Endothelial cell of umbilical vein (primary cell): ENCODE measurements around the gene RACGAP1. TPM values are rescaled to one million over a fixed set of nuclear protein-coding genes. Genes with fewer than 3 reads are reported as not detected.

ENCODE experiments used
- BruUV-seq: library from RNA; stranded (reverse); fragments of 400-500 nt; replicated peaks from 2 replicates; lab custom pipeline; 2021; lab: Mats Ljungman, UMichigan
- CTCF ChIA-PET: fragments of 300-600, 350-600 bp; sonication (Branson Sonifier 250); formaldehyde crosslinking; loops from one replicate; lab custom pipeline; 2021; ENCODE audit warnings: antibody characterized with exemption, inconsistent platforms; lab: Charles Lee
- POLR2A ChIA-PET: fragments of 300-600, 350-600 bp; sonication (Branson Sonifier 250); formaldehyde crosslinking; loops from one replicate; lab custom pipeline; 2021; ENCODE audit warnings: antibody characterized with exemption, inconsistent platforms; lab: Charles Lee
- DNase-seq: peaks from one replicate; pipeline ENCODE4 v3.0.0-alpha.2; 2011; ENCODE audit warnings: low read depth, low spot score
- FAIRE-seq: peaks from 2 replicates; lab custom pipeline; 2011; peaks lifted over from hg19 to GRCh38; lab: Jason Lieb, UNC
- H2AFZ ChIP-seq: 2 replicates; pipeline ENCODE4 v1.6.0; 2012; ENCODE audit warnings: low read depth, low read length, control low read depth, inconsistent platforms
- H3K27ac ChIP-seq: 2 replicates; pipeline ENCODE4 v1.5.1; 2011; ENCODE audit warnings: low read depth, mild to moderate bottlenecking, control low read depth, low read length, moderate library complexity; ENCODE audit not compliant: insufficient read depth
- H3K27me3 ChIP-seq, 2 experiments: 2 replicates each; pipeline versions ENCODE4 v1.6.0 to v1.6.1; 2011; ENCODE audit warnings: low read length in 2 of 2, mixed read lengths in 1 of 2; ENCODE audit not compliant: control insufficient read depth in 2 of 2, insufficient read depth in 2 of 2
- H3K36me3 ChIP-seq, 2 experiments: 2 replicates in 1 of 2; 3 replicates in 1 of 2; pipeline ENCODE4 v1.5.1; 2011; ENCODE audit warnings: low read length in 2 of 2, mild to moderate bottlenecking in 1 of 2, moderate library complexity in 1 of 2; ENCODE audit not compliant: control insufficient read depth in 2 of 2, insufficient read depth in 2 of 2; ENCODE audit errors: extremely low read depth in 1 of 2
- H3K4me1 ChIP-seq: 3 replicates; pipeline ENCODE4 v1.5.1; 2011; ENCODE audit warnings: mild to moderate bottlenecking, low read length; ENCODE audit not compliant: control insufficient read depth, insufficient read depth; ENCODE audit errors: extremely low read depth
- H3K4me2 ChIP-seq: 2 replicates; pipeline ENCODE4 v1.6.1; 2011; ENCODE audit warnings: low read length, control low read depth, mixed read lengths; ENCODE audit not compliant: insufficient read depth
- H3K4me3 ChIP-seq, 3 experiments: fragments of 200-600 bp in 1 of 3; sonication (generic), shearing (Covaris generic) in 1 of 3; replicated peaks in 1 of 3; 2 replicates each; pipeline ENCODE4 v1.5.1; 2011 to 2016; ENCODE audit warnings: control low read depth in 3 of 3, low read length in 3 of 3, mild to moderate bottlenecking in 2 of 3, inconsistent platforms in 1 of 3, low read depth in 1 of 3, moderate library complexity in 1 of 3; ENCODE audit not compliant: insufficient read depth in 1 of 3
- H3K79me2 ChIP-seq: 2 replicates; pipeline ENCODE4 v1.6.0; 2012; ENCODE audit warnings: low read length, inconsistent platforms; ENCODE audit not compliant: control insufficient read depth, insufficient read depth
- H3K9ac ChIP-seq: replicated peaks from 2 replicates; pipeline ENCODE3; 2011; ENCODE audit warnings: low read length, control low read depth; ENCODE audit not compliant: insufficient read depth; ENCODE audit errors: extremely low read depth
- H3K9me1 ChIP-seq: replicated peaks from 3 replicates; pipeline ENCODE4 v1.6.0; 2011; ENCODE audit warnings: mild to moderate bottlenecking, low read length; ENCODE audit not compliant: control insufficient read depth, insufficient read depth; ENCODE audit errors: extremely low read depth
- H3K9me3 ChIP-seq: replicated peaks from 2 replicates; pipeline ENCODE4 v1.5.1; 2012; ENCODE audit warnings: low read length, inconsistent platforms; ENCODE audit not compliant: control insufficient read depth, insufficient read depth
- H4K20me1 ChIP-seq: replicated peaks from 2 replicates; pipeline ENCODE3; 2011; ENCODE audit warnings: mild to moderate bottlenecking, low read length; ENCODE audit not compliant: control insufficient read depth, insufficient read depth; ENCODE audit errors: extremely low read depth
- CTCF ChIP-seq, 2 donors: IDR thresholded peaks; 1 replicate in 1 of 2; 2 replicates in 1 of 2; pipeline ENCODE4 v1.5.1; 2011; ENCODE audit warnings: low read length in 2 of 2, mild to moderate bottlenecking in 2 of 2, moderate library complexity in 2 of 2, control low read depth in 1 of 2, inconsistent platforms in 1 of 2, low read depth in 1 of 2; ENCODE audit not compliant: insufficient read depth in 1 of 2; ENCODE audit errors: extremely low read depth in 1 of 2
- EZH2 ChIP-seq: IDR thresholded peaks from 2 replicates; pipeline ENCODE4 v1.6.1; 2012; ENCODE audit warnings: borderline replicate concordance, low read depth, mild to moderate bottlenecking, moderate library complexity, low read length, inconsistent platforms; ENCODE audit not compliant: severe bottlenecking
- FOS ChIP-seq: IDR thresholded peaks from 2 replicates; pipeline ENCODE4 v1.6.1; 2011; ENCODE audit warnings: mild to moderate bottlenecking, low read length, moderate library complexity, borderline replicate concordance; ENCODE audit not compliant: insufficient read depth
- GATA2 ChIP-seq: IDR thresholded peaks from 2 replicates; pipeline ENCODE4 v1.7.0; 2011; ENCODE audit warnings: low read depth, mild to moderate bottlenecking, moderate library complexity, mixed read lengths, low read length; ENCODE audit not compliant: insufficient read length, insufficient read depth
- MYC ChIP-seq: IDR thresholded peaks from one replicate; pipeline ENCODE4 v1.6.1; 2011; ENCODE audit warnings: mild to moderate bottlenecking, low read depth, low read length
- POLR2A ChIP-seq: IDR thresholded peaks from 2 replicates; pipeline ENCODE4 v1.6.1; 2012; ENCODE audit warnings: low read depth, mild to moderate bottlenecking, control low read depth, low read length
- dilution Hi-C: fragments of 300-500 bp; cut with MboI; formaldehyde crosslinking; loops from one replicate; pipeline ENCODE4 v1.15.0; 2019; ENCODE audit warnings: low sequenced_read_pairs; ENCODE audit not compliant: extremely low pct_ligation_motif_present
- intact Hi-C: fragments of 100-400 bp; cut with micrococcal nuclease; formaldehyde crosslinking; loops from one replicate; pipeline ENCODE4 v1.10.0; 2022
- polyA plus RNA-seq, 4 experiments: library from polyadenylated mRNA; depleted of rRNA in 3 of 4; stranded (reverse) in 3 of 4; unstranded in 1 of 4; fragments of >200 nt; gene quantifications; 2 replicates each; pipeline versions ENCODE4 v1.2.1 to v1.2.3, GENCODE V29; 2011 to 2012; ENCODE audit warnings: missing spikeins in 1 of 4
- total RNA-seq: library from RNA; stranded (reverse); gene quantifications from 2 replicates; pipeline ENCODE4 v1.2.3, GENCODE V29; 2021
- TF ChIP-seq, protein P1 (sequence below): IDR thresholded peaks from 2 replicates; pipeline ENCODE4 v1.6.1; 2011; ENCODE audit not compliant: insufficient read depth, insufficient read length

The RACGAP1 gene
- total and polyA plus RNA-seq, 2 donors (not counting 3 experiments of a cell fraction or from before 2014, with no cell fraction given): 16.5 to 56.3 TPM

GRCh38 chr12:49954863-49955830, 70.1 kb downstream of the RACGAP1 start:
- no TSS peak for BruUV-seq

More at GRCh38 chr12:49954863-49955830, 70.1 kb downstream of the RACGAP1 start:
- H3K9me1 ChIP-seq: no peaks in the 10 kb centered on the region
- intact Hi-C loops (no loop called here), dilution Hi-C loops (loop anchor here (25.0 kb wide), 1 partner anchor 107 kb away; the partner anchor contains the start of gene ASIC1)
- peaks cover 14% of the 10 kb centered on the region for H3K4me1 ChIP-seq
- no peak for TF ChIP-seq MYC
- no peak for TF ChIP-seq GATA2
- TF ChIP-seq, protein P1, sequence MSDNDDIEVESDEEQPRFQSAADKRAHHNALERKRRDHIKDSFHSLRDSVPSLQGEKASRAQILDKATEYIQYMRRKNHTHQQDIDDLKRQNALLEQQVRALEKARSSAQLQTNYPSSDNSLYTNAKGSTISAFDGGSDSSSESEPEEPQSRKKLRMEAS: no peak
- no peak for TF ChIP-seq CTCF (IDR thresholded peaks at IDR 0.05; ENCODE audit: extremely low read depth in 1 of 2, insufficient read depth in 1 of 2, low read depth in 1 of 2, low read length in 2 of 2)
- no peak for TF ChIP-seq FOS
- TF ChIP-seq POLR2A: no peak
- no peak for TF ChIP-seq EZH2
- H3K4me3 ChIP-seq: no peak overlapping the region
- H3K9me3 ChIP-seq: no peaks in the 10 kb centered on the region
- ChIA-PET POLR2A (no interaction called here), CTCF (interaction anchor here (1.1 to 1.8 kb wide), 3 partner anchors 8 to 86 kb away, joined by 3 to 6 read pairs (median 3); no protein-coding TSS in a partner anchor)
- FAIRE-seq (no peak), DNase-seq (no peak)
- no peak overlapping the region for H3K9ac ChIP-seq
- H3K4me2 ChIP-seq: no peak overlapping the region
- no peaks in the 10 kb centered on the region for H4K20me1 ChIP-seq
- H2AFZ ChIP-seq: no peak overlapping the region
- no peaks in the 10 kb centered on the region for H3K36me3 ChIP-seq
- no peak overlapping the region for H3K27ac ChIP-seq
- H3K79me2 ChIP-seq: no peaks in the 10 kb centered on the region
- H3K27me3 ChIP-seq: no peaks in the 10 kb centered on the region
